ES-I3 (cell line): ENCODE data around the gene LHX4.
A peak's percentile ranks its signal among the peaks of the same experiment; 100 is the strongest.

Source experiments
- H3K36me3 ChIP-seq: 2 replicates; pipeline ENCODE4 v1.6.1; 2013; ENCODE audit warnings: mild to moderate bottlenecking, low read length, control low read depth, moderate library complexity; ENCODE audit not compliant: insufficient read depth
- H3K4me1 ChIP-seq: 2 replicates; pipeline ENCODE4 v1.6.1; 2013; ENCODE audit warnings: mild to moderate bottlenecking, control low read depth, low read length; ENCODE audit not compliant: insufficient read depth
- H3K9ac ChIP-seq: 2 replicates; pipeline ENCODE4 v1.6.1; 2013; ENCODE audit warnings: low read depth, mild to moderate bottlenecking, low read length, moderate library complexity
- H3K9me3 ChIP-seq: 2 replicates; pipeline ENCODE4 v1.6.1; 2013; ENCODE audit warnings: mild to moderate bottlenecking, low read length, moderate library complexity; ENCODE audit not compliant: control insufficient read depth, insufficient read depth

The LHX4 gene

GRCh38 chr1:180208264-180208663, 21.8 kb upstream of the LHX4 start:
- H3K4me1 ChIP-seq = no peaks in the 10 kb centered on the region
- no peak overlapping the region for H3K9ac ChIP-seq
- no peaks in the 10 kb centered on the region for H3K36me3 ChIP-seq
- no peaks in the 10 kb centered on the region for H3K9me3 ChIP-seq

GRCh38 chr1:180210008-180210620, 19.9 kb upstream of the LHX4 start:
- no peaks in the 10 kb centered on the region for H3K4me1 ChIP-seq
- H3K36me3 ChIP-seq = no peaks in the 10 kb centered on the region
- H3K9ac ChIP-seq = no peak overlapping the region
- H3K9me3 ChIP-seq = no peaks in the 10 kb centered on the region

GRCh38 chr1:180211156-180211859, 18.8 kb upstream of the LHX4 start:
- Histone ChIP-seq H3K9me3 (no peaks in the 10 kb centered on the region), H3K4me1 (no peaks in the 10 kb centered on the region), H3K9ac (no peak overlapping the region), H3K36me3 (no peaks in the 10 kb centered on the region)

GRCh38 chr1:180211860-180212229, 18.2 kb upstream of the LHX4 start:
- H3K4me1 ChIP-seq = no peaks in the 10 kb centered on the region
- no peaks in the 10 kb centered on the region for H3K9me3 ChIP-seq
- no peak overlapping the region for H3K9ac ChIP-seq
- no peaks in the 10 kb centered on the region for H3K36me3 ChIP-seq

- Histone ChIP-seq H3K4me1 (no peaks in the 10 kb centered on the region), H3K9me3 (no peaks in the 10 kb centered on the region), H3K9ac (peak overlapping the region; percentile 10; the same call in 1 of the 2 replicates), H3K36me3 (no peaks in the 10 kb centered on the region)
Measured at GRCh38 chr1:180213401-180214170, 16.5 kb upstream of the LHX4 start.

GRCh38 chr1:180215856-180216625, 14.0 kb upstream of the LHX4 start:
- H3K36me3 ChIP-seq = no peaks in the 10 kb centered on the region
- no peaks in the 10 kb centered on the region for H3K9me3 ChIP-seq
- no peaks in the 10 kb centered on the region for H3K4me1 ChIP-seq
- no peak overlapping the region for H3K9ac ChIP-seq

- no peaks in the 10 kb centered on the region for H3K9me3 ChIP-seq
- H3K36me3 ChIP-seq = no peaks in the 10 kb centered on the region
- H3K4me1 ChIP-seq = 0 out of 2 replicates have a peak, but pooled peaks cover 6% of the 10 kb centered on the region
- H3K9ac ChIP-seq = no peak overlapping the region
Measured at GRCh38 chr1:180217006-180217405, 13.1 kb upstream of the LHX4 start.

- Histone ChIP-seq H3K9me3 (no peaks in the 10 kb centered on the region), H3K36me3 (no peaks in the 10 kb centered on the region), H3K9ac (no peak overlapping the region), H3K4me1 (0 out of 2 replicates have a peak, but pooled peaks cover 6% of the 10 kb centered on the region)
Measured at GRCh38 chr1:180218806-180219765, 11.0 kb upstream of the LHX4 start.

- H3K36me3 ChIP-seq = no peaks in the 10 kb centered on the region
- no peak overlapping the region for H3K9ac ChIP-seq
- 0 out of 2 replicates have a peak, but pooled peaks cover 6% of the 10 kb centered on the region for H3K4me1 ChIP-seq
- H3K9me3 ChIP-seq = no peaks in the 10 kb centered on the region
Measured at GRCh38 chr1:180219776-180220175, 10.3 kb upstream of the LHX4 start.

GRCh38 chr1:180221462-180221861, 8.6 kb upstream of the LHX4 start:
- H3K36me3 ChIP-seq = no peaks in the 10 kb centered on the region
- H3K9ac ChIP-seq = no peak overlapping the region
- no peaks in the 10 kb centered on the region for H3K9me3 ChIP-seq
- H3K4me1 ChIP-seq = 0 out of 2 replicates have a peak, but pooled peaks cover 6% of the 10 kb centered on the region

GRCh38 chr1:180224902-180225301, 5.2 kb upstream of the LHX4 start:
- Histone ChIP-seq H3K4me1 (0 out of 2 replicates have a peak, but pooled peaks cover 6% of the 10 kb centered on the region), H3K9me3 (no peaks in the 10 kb centered on the region), H3K9ac (no peak overlapping the region), H3K36me3 (no peaks in the 10 kb centered on the region)

GRCh38 chr1:180225403-180225802, 4.7 kb upstream of the LHX4 start:
- no peaks in the 10 kb centered on the region for H3K9me3 ChIP-seq
- H3K36me3 ChIP-seq = no peaks in the 10 kb centered on the region
- 0 out of 2 replicates have a peak, but pooled peaks cover 6% of the 10 kb centered on the region for H3K4me1 ChIP-seq
- H3K9ac ChIP-seq = no peak overlapping the region

GRCh38 chr1:180227861-180228647, 2.0 kb upstream of the LHX4 start:
- Histone ChIP-seq H3K36me3 (no peaks in the 10 kb centered on the region), H3K9me3 (no peaks in the 10 kb centered on the region), H3K9ac (no peak overlapping the region), H3K4me1 (peaks cover 13% of the 10 kb centered on the region)
